Stromal cell of bone marrow (primary cell): ENCODE results near the gene TNFRSF1B.

Experiments used
- DNase-seq: peaks from one replicate; pipeline ENCODE4 v3.0.0-alpha.2; 2012; ENCODE audit warnings: low read depth

Gene TNFRSF1B

DNA sequence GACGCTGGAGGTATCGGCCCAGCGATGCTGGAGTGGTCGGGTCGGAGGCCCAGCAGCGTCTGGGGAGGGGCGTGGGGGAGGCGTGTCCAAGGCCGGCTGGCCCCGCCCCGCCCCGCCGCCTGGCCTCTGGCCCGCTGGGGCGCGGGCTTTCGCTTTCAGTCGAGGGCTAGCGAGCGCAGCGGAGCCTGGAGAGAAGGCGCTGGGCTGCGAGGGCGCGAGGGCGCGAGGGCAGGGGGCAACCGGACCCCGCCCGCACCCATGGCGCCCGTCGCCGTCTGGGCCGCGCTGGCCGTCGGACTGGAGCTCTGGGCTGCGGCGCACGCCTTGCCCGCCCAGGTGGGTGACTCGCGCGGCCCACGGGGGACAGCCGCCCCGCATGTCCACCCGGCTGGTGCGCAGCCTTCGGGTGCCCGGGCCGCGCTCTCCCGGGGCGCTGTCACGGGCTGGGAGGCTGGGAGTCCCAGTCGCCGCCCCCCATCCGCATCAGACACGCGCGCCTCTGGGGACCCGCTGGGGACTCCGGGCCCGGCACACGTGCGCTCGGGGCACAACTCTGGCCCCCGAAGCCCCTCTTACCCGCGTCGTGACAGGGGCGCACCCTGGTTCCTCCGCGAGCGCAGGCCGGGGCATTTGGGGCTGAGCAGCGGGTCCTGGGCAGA is at the start of gene TNFRSF1B:
TNFRSF1B (plus strand) TSS at position 158 of the 659 bp plus-strand sequence; CDS start at position 259, 101 bp downstream.
- DNase-seq: no peak

DNA sequence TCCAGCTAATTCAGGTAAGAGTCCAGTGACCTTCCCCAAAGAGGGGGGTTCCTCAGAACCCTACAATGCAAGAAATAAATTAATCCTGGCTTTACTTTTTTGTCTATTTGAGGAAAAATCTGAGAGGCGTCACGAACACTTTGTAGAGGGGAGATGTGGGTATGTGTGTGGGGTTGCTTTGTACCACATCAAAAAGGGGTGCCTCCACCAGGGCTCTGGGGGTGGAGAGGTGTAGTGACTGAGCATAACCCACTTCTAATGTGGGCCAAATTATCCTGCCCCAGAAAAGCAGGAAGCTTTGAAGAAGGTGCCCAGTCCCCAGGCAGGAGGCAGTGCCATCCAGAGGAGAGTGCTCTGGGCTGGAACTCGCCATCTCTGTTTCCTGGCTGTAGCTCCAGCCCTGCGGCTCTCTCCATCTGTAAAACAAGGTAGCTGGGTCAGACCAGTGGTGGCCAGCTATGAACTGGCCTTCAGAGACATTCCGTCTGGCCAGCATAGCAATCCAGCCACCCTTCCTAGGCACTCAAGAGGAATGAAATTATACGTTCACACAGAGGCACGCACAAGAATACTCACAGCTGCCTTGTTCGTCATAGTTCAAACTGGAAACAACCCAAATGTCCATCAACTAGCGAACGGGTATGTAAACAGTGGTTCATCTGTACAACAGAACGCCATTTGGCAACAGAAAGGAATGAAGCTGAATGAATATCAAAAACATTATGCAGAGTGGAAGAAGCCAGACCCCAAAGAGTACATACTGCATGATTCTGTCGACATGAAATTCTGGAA is 45.4 kb upstream of the TNFRSF1B start:
- peak; percentile 16 for DNase-seq

DNA sequence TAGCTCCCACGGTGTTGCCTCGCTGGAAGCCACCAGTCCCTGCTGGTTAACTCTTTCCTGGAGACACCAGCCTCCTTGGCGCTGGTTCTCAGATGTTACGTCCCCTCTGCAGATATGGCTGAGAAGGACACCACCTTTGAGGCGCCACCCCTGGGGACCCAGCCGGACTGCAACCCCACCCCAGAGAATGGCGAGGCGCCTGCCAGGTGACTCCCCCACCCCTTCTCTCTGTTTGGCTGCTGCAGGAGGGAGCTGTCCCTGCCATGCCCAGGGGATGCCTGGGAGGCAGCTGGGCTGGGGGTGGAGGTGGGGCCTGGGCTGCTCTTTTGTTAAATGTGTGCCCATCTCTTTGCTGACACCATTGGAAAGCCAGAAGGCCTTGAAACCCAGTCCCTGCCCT is 43.6 kb upstream of the TNFRSF1B start:
- DNase-seq: no peak

DNA sequence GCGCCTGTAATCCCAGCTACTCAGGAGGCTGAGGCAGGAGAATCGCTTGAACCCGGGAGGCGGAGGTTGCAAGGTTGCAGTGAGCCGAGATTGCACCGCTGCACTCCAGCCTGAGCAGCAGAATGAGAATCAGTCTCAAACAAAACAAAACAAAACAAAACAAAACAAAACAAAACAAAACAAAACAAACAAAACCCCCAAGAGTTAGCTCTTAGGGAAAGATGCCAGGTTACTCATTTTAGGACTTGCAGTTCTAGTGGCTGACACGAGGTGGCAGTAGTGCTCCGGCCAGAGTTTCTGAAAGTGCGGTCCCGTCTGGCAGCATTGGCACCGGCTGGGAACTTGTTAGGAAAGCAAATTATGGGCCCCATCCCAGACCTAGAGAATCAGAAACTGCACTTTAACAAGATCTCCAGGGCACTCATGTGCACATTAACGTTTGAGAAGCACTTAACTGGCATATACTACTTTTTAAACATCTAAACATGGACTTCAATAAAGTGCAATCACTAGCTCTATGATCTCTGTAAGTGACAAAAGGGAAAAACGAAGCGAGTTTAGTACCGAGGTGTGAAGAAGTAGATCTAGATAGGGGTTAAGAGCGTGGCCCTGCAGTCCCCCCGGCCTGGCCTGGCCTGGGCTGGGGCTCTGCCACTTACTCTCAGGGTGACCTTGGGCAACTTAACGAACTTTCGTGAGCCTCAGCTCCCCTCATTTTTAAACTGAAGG is 41.9 kb upstream of the TNFRSF1B start:
- DNase-seq: peak; percentile 44

DNA sequence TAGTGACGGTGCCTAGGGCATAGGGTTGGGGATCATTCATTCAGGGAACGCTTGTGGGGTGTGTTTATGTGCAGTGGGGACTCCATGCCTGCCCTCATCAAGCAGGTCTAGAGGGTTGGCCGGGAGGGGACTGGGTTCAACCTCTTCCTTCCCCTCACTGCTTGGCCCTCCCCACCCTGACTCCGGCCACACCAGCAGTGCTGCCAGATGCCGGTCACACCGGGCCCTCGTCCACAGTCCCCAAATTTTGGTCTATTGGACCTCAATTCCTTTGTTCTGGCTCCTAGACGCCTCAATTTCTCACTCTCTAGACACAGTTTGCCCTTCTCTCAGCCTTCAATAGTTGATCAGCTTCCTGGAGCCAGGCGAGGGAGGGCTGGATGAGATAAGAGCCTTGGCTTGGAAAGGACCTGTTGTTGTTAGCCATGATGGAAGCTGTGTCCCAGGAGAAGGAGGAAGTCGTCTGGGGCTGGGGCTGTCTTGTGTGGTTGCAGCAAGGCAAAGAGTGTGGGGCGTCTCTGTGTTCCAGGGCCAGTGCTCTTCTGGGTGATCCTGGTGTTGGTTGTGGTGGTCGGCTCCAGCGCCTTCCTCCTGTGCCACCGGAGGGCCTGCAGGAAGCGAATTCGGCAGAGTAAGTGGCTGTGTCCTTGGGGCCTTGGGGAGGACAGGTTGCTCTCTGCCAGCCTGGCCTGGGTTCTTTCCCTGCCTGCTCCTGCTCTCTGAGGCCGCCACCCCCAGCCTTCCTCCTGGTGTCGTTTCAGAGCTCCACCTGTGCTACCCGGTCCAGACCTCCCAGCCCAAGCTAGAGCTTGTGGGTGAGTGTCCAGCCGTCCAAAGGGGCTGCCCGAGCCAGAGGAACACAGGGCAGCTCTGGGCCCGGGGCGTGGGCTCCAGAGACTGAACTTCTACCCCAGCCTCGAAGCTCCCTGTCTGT is 41.1 kb upstream of the TNFRSF1B start:
- DNase-seq: no peak

DNA sequence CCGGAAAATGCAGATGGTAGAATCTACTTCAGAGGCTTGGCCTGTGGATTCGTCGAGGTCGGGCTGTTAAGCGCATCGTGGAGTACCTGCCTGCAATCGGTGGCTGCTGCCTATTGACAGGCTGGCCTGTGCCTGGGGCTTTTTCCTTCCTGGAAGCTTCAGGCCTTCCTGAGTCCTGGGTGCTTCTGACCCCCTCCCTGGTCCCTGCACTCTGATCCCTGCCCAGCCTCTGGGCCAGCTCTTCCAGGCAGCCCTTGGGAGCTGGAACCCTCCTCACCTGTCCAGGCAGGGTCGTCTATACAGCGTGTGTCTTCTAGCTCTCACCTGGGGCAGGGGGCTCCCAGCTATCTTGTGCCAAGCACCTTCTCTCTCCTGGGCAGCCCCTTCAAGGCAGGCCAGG is 40.0 kb upstream of the TNFRSF1B start:
- no peak for DNase-seq

DNA sequence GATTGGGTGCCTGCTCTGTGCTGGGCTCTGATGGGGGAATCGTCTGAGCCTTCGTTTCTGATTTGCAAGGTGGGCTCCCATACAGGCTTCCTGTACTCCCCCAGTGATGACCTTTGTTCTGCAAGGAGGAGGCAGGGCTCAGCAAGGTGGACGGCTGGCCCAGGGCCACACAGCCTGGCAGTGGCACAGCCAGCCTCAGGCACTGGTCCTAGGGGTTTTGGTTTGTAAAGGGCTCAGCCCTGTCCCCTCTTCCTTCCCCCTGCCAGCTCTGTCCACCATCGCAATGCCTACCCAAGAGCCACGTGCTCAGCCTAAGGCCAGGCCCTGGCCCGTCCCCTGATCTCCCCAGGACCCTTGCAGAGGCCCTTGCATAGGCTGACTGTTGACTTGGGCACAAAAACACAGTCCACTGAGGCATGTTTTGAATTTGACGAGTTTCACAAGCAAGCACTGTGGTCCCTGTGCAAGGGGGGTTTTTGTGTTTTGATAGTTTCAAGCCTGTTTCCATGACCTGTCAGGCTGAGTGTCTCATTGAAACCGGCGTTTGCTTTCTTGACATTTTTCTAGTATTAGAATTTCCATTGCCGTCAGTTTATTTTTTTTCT is 39.5 kb upstream of the TNFRSF1B start:
- DNase-seq: no peak

DNA sequence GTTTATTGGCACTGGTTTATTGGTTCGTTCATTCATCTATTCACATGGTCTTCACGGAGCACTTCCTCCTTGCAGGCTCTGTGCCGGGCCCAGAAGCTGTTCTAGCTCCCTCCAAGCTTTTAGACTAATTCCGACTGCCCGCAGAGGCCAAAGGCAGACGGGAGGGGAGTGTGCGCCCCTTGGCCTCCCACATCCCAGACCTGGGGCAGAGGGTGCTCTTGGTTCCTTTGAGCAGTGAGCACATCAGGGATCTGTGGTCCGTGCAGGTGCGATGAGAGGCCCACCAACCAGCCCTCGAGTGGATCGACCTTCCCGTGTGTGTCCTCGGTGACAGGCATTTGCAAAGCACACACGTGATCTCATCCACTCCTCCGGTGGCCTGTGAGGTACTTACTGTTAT is 38.7 kb upstream of the TNFRSF1B start:
- no peak for DNase-seq

DNA sequence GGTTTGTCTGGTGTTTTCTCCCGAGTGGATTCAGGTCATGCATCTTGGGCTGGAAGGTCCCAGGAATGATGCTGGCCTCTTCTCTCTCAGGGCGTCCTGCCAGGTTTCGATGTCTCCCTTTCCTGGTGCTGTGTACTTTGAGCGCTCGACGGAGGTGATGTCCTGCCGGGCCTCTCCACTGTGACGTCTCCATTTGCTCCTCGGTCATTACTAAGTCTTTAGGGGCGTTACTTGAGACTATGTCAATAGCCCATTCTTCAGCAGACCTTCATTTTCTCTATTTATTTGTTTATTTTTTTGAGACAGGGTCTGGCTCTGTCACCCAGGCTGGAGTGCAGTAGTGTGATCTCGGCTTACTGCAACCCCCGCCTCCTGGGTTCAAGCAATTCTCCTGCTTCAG is 37.2 kb upstream of the TNFRSF1B start:
- no peak for DNase-seq

DNA sequence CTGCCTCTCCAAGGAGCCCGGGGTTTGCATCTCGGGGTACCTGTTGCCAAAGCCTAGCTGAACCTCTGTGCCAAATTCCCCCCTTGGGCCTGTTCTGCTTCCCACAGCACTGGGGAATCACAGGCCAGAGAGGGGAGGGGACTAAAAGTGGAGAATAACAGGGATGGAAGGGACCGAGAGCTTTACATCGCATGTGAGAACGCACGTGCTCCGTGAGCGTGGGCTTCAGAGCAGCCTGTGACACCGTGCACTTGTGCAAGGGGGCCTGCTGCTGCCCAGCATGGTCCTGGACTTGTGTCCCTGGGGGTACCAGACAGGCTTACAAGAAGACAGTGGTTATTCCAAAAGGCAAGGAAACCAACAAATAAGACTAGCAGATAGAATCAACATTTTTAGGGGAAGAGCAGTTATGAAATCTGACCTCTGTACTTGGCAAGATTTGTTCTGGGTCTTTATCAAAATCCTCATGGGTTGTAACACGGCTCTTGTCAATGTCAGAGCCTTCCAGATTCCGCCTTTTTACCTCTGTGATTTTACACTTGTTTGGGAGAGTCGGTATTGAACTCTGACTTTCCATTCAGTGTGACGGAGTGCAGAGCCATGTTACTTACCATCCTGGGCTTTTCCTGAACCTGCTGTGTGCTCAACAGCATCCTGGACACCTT is 36.2 kb upstream of the TNFRSF1B start:
- no peak for DNase-seq

DNA sequence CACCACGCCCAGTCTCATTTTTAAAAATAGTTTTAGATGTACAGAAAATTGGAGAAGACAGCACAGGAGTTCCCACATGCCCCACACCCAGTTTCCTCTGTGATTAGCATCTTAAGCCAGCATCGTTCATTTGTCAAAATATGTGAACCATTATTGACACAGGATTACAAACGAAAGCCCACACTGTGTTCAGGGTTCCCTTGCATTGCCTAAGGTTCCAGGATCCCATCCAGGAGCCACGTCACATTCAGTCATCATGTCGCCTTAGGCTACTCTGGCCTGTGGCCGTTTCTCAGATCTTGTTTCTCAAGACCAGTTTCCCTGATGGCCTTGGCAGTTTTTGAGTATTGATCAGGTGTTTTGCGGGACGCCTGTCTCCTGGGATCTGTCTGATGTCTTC is 34.7 kb upstream of the TNFRSF1B start:
- peak; percentile 90 for DNase-seq

DNA sequence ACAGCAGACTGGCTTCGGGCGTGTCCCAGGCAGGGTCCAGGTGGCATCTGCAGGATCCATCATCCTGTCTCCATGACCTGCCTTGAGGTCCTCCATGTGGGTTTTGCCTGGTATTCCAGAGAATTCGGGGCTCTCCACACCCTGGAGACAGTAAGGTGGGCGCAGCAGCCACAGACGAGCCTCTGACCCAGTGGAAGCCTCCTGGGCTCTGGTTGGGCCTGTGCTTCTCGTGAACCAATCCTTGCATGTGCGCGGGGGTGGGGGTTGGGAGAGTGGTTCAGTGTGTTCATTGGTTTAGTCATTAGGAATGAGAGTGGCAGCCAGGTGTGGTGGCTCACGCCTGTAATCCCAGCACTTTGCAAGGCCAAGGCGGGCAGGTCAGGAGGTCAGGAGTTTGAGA is 32.1 kb upstream of the TNFRSF1B start:
- DNase-seq: no peak

DNA sequence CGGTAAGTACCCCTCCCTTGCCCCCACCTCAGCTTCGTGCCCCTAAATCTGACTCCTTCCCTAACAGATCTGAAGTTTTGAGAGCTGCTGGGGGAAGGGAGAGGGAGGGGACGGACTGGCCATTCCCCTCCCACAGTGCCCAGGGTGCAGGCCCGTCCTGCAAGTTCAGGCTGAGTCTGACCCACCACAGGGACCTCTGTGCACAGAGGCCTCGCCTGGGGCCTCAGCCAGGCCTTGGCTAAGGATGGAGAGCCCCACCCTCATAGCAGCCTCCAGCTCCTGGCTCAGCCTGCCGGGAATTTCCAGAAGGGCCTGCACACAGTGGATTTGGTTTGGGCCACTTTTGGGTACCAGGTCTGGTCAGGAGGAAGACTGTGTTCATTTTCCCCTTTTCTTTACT is 31.2 kb upstream of the TNFRSF1B start:
- DNase-seq: no peak

DNA sequence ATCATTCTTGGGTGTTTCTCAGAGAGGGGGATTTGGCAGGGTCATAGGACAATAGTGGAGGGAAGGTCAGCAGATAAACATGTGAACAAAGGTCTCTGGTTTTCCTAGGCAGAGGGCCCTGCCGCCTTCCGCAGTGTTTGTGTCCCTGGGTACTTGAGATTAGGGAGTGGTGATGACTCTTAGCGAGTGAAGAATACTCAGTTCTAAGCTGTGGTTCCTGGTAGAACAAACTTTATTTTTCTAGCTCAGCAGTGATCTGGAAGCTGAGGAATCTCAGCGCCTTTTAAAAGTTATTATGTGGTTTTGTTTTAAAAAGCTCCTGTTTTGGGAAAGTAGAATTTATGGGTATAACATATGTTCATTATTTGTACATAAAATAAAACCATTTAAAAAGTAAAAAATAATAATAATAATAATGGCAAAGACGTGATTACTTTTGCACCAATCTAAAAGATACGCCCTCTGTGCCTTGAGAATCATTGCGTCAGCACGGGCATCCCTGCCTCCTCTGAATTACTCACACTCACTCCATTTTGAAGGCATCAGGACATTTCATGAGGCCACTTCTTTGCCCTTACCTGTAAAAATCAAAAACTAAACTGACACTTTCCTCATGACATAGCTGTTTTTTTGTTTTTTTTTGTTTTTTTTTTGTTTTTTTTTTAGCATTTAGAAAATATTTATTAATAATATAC is 29.7 kb upstream of the TNFRSF1B start:
- DNase-seq: peak; percentile 44

DNA sequence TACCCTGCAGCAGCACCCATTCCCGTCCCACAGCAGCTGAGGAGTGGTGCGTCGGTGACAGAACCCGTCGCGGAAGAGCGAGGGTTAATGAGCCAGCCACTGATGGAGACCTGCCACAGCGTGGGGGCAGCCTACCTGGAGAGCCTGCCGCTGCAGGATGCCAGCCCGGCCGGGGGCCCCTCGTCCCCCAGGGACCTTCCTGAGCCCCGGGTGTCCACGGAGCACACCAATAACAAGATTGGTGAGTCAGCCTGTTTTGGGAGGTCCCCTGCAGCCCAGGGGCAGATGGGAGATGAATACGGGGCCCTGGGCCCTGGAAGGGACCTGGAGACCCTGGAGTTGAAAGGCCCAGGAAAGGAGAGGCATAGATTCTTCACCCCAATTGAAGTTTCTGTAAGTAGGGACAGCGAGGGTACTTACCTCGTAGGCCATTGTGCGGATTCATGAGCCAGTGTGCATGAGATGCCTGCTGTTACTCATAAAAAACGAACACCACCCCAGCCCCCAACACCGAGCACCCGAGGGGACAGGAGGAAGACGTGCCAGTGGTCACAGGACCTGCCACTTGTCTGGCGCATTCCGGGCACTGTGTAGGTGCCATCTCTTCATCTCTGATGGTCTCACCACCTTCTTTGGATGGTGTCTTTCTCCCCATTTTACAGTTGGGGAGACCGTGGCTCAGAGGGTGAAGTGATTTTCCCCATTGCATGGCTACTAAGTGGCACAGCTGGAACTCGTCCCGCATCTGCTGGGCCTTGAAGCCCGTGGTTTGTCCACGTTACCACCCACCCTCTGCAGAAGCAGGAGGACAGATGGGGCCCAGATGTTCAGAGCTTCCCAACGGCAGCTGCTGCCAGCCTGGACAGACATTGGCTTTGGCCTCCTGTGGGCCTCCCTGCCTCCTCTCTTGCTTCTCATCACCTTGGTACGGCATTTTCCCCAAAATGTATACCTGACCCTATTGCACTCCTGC is 28.3 kb upstream of the TNFRSF1B start:
- DNase-seq: no peak

DNA sequence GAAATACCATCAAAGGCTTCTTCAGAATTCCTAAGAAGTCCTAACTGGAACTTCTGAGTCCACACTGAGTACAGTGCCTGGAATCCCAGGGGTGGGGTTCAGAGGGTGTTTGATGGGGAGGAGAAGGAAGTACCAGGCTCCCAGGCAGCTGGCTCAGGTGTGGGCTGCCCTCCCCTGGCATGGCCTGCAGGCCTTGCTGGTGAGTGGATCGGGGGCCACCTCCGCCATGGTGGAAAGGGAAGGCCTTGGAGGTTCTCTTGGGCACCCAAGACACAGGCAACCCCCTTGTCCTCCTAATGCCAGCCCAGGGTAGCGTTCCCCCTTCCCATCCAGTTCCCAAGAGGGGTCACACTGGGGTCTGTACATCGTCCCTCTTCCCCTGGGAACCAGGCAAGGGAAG is 26.8 kb upstream of the TNFRSF1B start:
- DNase-seq: no peak

DNA sequence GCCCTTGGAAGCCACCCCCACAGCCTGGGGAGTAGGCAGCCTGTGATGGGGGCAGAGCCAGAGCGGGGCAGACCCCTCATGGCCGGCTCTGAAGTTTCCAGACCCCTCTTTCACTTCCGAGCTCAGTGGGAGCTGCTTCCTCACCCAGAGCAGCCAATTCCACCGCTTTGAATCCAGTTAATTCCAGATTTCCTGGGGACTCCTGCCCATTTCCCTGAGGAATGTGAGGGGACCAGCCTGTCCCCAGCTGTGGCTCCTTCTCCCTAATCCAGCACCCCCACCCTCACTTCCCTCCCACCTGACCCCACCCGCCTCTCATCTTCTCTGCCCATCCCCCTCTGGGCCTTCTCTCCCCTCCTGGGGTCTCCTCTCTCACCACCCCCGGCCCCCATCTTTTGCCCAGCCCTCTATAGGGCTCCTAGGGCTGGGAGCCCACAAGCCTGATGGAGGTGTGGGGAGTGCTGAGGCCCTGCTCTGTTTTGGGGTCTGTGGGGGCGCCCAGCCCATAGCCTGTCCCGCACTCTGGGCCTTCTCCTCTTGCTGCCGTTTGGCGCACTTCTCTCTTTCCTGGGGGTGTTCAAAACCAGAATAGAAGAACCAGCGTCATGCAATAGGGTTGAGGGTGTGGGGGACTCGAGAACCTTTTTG is 26.2 kb upstream of the TNFRSF1B start:
- DNase-seq: no peak

DNA sequence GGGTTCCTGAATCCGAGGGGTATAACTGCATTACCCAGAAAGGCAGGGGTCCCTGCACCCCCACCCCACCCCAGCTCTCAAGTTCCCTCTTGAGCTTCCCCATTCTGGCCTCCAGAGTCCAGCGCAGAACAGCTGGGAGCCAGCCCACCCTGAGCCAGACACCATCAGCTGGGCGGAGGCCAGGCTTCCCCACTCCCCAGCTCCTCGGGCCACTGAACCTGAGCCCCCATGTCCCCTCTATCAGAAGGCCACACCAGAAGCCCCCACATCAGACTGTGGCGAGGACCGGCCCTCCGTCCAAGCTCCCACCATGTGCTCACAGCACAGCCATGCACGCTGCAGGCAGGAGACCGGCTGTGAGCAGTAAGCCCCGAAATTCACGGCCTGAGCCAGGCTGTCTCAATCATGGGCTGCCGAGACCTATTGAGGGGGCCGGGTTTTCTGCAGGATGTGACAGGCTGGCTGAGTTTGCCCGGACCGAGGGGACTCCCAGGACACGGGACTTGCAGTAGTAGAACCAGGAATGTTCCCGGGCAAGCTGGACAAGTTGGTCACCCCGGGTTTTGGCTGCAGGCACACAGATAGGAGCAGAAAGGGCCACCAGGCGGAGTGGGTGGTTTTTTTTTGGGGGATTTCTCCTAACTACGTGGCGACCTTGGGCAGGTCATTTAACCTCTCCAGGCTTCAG is 25.5 kb upstream of the TNFRSF1B start:
- DNase-seq: no peak
